ENCODE results near the gene HMOX1.

DNA sequence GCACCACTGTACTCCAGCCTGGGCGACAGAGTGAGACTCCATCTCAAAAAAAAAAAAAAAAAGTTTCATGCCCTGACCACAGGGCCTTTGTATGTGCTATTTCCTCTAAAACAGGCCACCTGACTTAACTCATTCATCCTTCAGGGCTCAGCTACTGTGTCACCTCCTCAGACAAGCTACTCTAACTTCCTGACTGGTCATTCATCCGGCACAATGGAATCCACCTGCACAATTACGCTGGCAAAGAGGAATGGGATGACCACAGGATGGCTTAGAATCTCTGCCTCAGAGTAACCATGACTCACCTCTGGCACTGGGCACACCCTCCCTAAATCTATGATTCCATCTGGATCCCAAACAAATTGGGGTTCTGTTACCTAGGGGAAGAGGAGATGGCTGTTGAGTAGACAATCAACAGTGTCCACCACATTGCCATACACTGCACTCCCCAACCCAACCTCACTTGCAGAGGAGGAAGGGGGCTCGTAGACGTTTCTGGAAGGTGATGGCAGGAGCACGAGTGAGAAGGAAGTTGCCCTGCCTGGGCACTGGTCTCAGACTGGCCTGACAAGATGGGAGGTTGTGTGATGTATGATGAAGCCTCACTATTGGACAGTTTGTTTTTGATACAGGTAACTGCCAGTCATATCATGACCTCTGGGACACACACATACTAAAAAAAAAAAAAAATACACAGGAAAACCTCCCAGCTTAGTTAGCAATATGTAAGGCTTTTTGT is 22.8 kb upstream of the HMOX1 start:
- TF ChIP-seq, protein P1, sequence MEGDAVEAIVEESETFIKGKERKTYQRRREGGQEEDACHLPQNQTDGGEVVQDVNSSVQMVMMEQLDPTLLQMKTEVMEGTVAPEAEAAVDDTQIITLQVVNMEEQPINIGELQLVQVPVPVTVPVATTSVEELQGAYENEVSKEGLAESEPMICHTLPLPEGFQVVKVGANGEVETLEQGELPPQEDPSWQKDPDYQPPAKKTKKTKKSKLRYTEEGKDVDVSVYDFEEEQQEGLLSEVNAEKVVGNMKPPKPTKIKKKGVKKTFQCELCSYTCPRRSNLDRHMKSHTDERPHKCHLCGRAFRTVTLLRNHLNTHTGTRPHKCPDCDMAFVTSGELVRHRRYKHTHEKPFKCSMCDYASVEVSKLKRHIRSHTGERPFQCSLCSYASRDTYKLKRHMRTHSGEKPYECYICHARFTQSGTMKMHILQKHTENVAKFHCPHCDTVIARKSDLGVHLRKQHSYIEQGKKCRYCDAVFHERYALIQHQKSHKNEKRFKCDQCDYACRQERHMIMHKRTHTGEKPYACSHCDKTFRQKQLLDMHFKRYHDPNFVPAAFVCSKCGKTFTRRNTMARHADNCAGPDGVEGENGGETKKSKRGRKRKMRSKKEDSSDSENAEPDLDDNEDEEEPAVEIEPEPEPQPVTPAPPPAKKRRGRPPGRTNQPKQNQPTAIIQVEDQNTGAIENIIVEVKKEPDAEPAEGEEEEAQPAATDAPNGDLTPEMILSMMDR (IDR thresholded peaks at IDR 0.05; ENCODE audit: low read length), result no peak
- TF ChIP-seq EZH2 (optimal IDR thresholded peaks at IDR 0.05; ENCODE audit: low read depth, low read length), result no peak
- TF ChIP-seq EZH2phosphoT487 (IDR thresholded peaks at IDR 0.05; ENCODE audit: low read length), result no peak

All from MM.1S (cell line).